GM23338 (cell line): ENCODE results near the gene SEC16B. TPM values are rescaled to one million over a fixed set of nuclear protein-coding genes. Genes with fewer than 3 reads are reported as not detected.

Experiments used
- ATAC-seq: fragments of 200-7000 bp; cut with Tn5 transposase; 3 replicates; pipeline ENCODE4 v1.9.1; 2020
- DNase-seq: peaks from one replicate; pipeline ENCODE4 v3.0.0-alpha.2; 2015; ENCODE audit warnings: low spot score
- H2AFZ ChIP-seq: fragments of 200-600 bp; sonication (generic); 2 replicates; pipeline ENCODE4 v1.8.0; 2016; ENCODE audit warnings: antibody characterized with exemption, mild to moderate bottlenecking, moderate library complexity
- H3F3A ChIP-seq: fragments of 200-600 bp; sonication (generic); replicated peaks from 2 replicates; pipeline ENCODE4 v1.8.0; 2017; ENCODE audit warnings: antibody characterized with exemption, mixed run types, low read depth
- H3K27ac ChIP-seq: fragments of 200-600 bp; sonication (generic); 2 replicates; pipeline ENCODE4 v1.6.1; 2016; ENCODE audit warnings: low read depth
- H3K27me3 ChIP-seq: fragments of 200-600 bp; sonication (generic); 2 replicates; pipeline ENCODE4 v1.8.0; 2016; ENCODE audit warnings: mild to moderate bottlenecking, mixed run types, moderate library complexity; ENCODE audit not compliant: insufficient read depth
- H3K36me3 ChIP-seq: fragments of 200-600 bp; sonication (generic); 2 replicates; pipeline ENCODE4 v1.8.0; 2016; ENCODE audit warnings: mild to moderate bottlenecking; ENCODE audit not compliant: insufficient read depth
- H3K4me1 ChIP-seq: fragments of 200-600 bp; sonication (generic); 2 replicates; pipeline ENCODE4 v1.8.0; 2016; ENCODE audit warnings: mild to moderate bottlenecking, moderate library complexity; ENCODE audit not compliant: insufficient read depth
- H3K4me2 ChIP-seq: fragments of 200-600 bp; sonication (generic); 2 replicates; pipeline ENCODE4 v1.7.1; 2017; ENCODE audit warnings: mixed run types
- H3K4me3 ChIP-seq: fragments of 200-600 bp; sonication (generic); 2 replicates; pipeline ENCODE4 v1.6.1; 2016; ENCODE audit warnings: mixed run types
- H3K79me2 ChIP-seq: fragments of 200-600 bp; sonication (generic); replicated peaks from 2 replicates; pipeline ENCODE4 v1.8.0; 2017; ENCODE audit warnings: mild to moderate bottlenecking; ENCODE audit not compliant: insufficient read depth
- H3K9me2 ChIP-seq: fragments of 200-600 bp; sonication (generic); 2 replicates; pipeline ENCODE4 v1.8.0; 2017; ENCODE audit not compliant: insufficient read depth
- H4K20me1 ChIP-seq: fragments of 200-600 bp; sonication (generic); replicated peaks from 2 replicates; pipeline ENCODE4 v1.8.0; 2017; ENCODE audit warnings: mild to moderate bottlenecking; ENCODE audit not compliant: insufficient read depth
- H3K27ac Mint-ChIP-seq: 2 replicates; pipeline ENCODE4 v1.8.0; 2020; ENCODE audit warnings: inconsistent platforms, mild to moderate bottlenecking, moderate library complexity, mixed read lengths
- H3K27me3 Mint-ChIP-seq: 3 replicates; pipeline ENCODE4 v1.8.0; 2022; ENCODE audit warnings: low read depth, mild to moderate bottlenecking, moderate library complexity, mixed read lengths, inconsistent platforms; ENCODE audit not compliant: insufficient read depth, poor library complexity
- H3K36me3 Mint-ChIP-seq: 3 replicates; pipeline ENCODE4 v1.8.0; 2021; ENCODE audit warnings: low read depth, mild to moderate bottlenecking, inconsistent platforms, moderate library complexity, mixed read lengths
- H3K4me1 Mint-ChIP-seq: 3 replicates; pipeline ENCODE4 v1.8.0; 2020; ENCODE audit warnings: mild to moderate bottlenecking, inconsistent platforms, mixed read lengths
- H3K4me3 Mint-ChIP-seq: 3 replicates; pipeline ENCODE4 v1.8.0; 2021; ENCODE audit warnings: moderate library complexity, mild to moderate bottlenecking, inconsistent platforms, mixed read lengths
- H3K9me3 Mint-ChIP-seq: 3 replicates; pipeline ENCODE4 v1.8.0; 2020; ENCODE audit warnings: moderate library complexity, mild to moderate bottlenecking, inconsistent platforms, mixed read lengths
- CREB1 ChIP-seq: fragments of 250-450 bp; sonication (Bioruptor Pico); IDR thresholded peaks from 2 replicates; pipeline ENCODE4 v1.5.0; 2020; ENCODE audit warnings: low read depth, mild to moderate bottlenecking, moderate library complexity
- CTCF ChIP-seq, 2 experiments: fragments of 200-600 bp in 1 of 2; sonication (generic) in 1 of 2; conservative IDR thresholded peaks; 2 replicates each; pipeline versions ENCODE4 v1.5.1 to v1.6.1; 2016 to 2017; ENCODE audit warnings: antibody characterized with exemption in 2 of 2, low read depth in 2 of 2, mild to moderate bottlenecking in 2 of 2, moderate library complexity in 1 of 2
- EZH2 ChIP-seq: fragments of 200-600 bp; sonication (generic); IDR thresholded peaks from one replicate; pipeline ENCODE4 v1.8.0; 2017; ENCODE audit warnings: antibody characterized with exemption, mild to moderate bottlenecking, low read depth; ENCODE audit not compliant: unreplicated experiment
- EZH2phosphoT487 ChIP-seq: fragments of 200-600 bp; sonication (generic); IDR thresholded peaks from one replicate; pipeline ENCODE4 v1.8.1; 2018; ENCODE audit warnings: antibody characterized with exemption; ENCODE audit not compliant: unreplicated experiment
- JUNB ChIP-seq: IDR thresholded peaks from one replicate; pipeline ENCODE4 v1.6.1; 2016; ENCODE audit warnings: antibody characterized with exemption; ENCODE audit not compliant: unreplicated experiment
- NANOG ChIP-seq: IDR thresholded peaks from 2 replicates; pipeline ENCODE4 v1.6.1; 2016; ENCODE audit warnings: antibody characterized with exemption, borderline replicate concordance
- POLR2AphosphoS5 ChIP-seq: IDR thresholded peaks from 2 replicates; pipeline ENCODE4 v1.6.1; 2016; ENCODE audit warnings: antibody characterized with exemption, low read depth
- REST ChIP-seq: IDR thresholded peaks from one replicate; pipeline ENCODE4 v1.6.1; 2018; ENCODE audit warnings: antibody characterized with exemption; ENCODE audit not compliant: unreplicated experiment
- STAT1 ChIP-seq: IDR thresholded peaks from one replicate; pipeline ENCODE4 v1.6.1; 2016; ENCODE audit warnings: antibody characterized with exemption; ENCODE audit not compliant: unreplicated experiment
- ZNF114 ChIP-seq: fragments of 250-450 bp; sonication (Bioruptor Pico); IDR thresholded peaks from 2 replicates; pipeline ENCODE4 v1.5.0; 2020; ENCODE audit warnings: mild to moderate bottlenecking, moderate library complexity
- ZNF331 ChIP-seq: fragments of 250-450 bp; sonication (Bioruptor Pico); IDR thresholded peaks from 2 replicates; pipeline ENCODE4 v1.5.0; 2020; ENCODE audit warnings: low read depth, mild to moderate bottlenecking, moderate library complexity
- ZNF462 ChIP-seq: fragments of 250-450 bp; sonication (Bioruptor Pico); IDR thresholded peaks from 2 replicates; pipeline ENCODE4 v1.5.0; 2020; ENCODE audit warnings: mild to moderate bottlenecking, moderate library complexity
- polyA plus RNA-seq: library from polyadenylated mRNA; unstranded; fragments of >200 nt; fragmentation: Nextera tagmentation; extraction: Ambion mirVana; gene quantifications from 2 replicates; pipeline ENCODE4 v1.2.1, GENCODE V29; 2016
- total RNA-seq: library from RNA; depleted of rRNA; stranded (reverse); fragments of >200 nt; shearing (Covaris generic); gene quantifications from 2 replicates; pipeline ENCODE4 v1.2.3, GENCODE V29; 2014
- TF ChIP-seq, protein P1 (sequence below): IDR thresholded peaks from 2 replicates; pipeline ENCODE4 v1.6.1; 2016; ENCODE audit warnings: antibody characterized with exemption

The SEC16B gene
- total and polyA plus RNA-seq, 2 experiments from 2014 or later: 0.29 to 1.2 TPM

- no peak for DNase-seq
- no peaks in the 10 kb centered on the region for H3K79me2 ChIP-seq
- Mint-ChIP-seq H3K4me1 (peaks cover 9% of the 10 kb centered on the region), H3K27me3 (peaks cover 5% of the 10 kb centered on the region), H3K36me3 (no peaks in the 10 kb centered on the region), H3K9me3 (no peaks in the 10 kb centered on the region), H3K4me3 (no peak overlapping the region), H3K27ac (no peak overlapping the region)
- no peak overlapping the region for H3K4me2 ChIP-seq
- no peaks in the 10 kb centered on the region for H3K36me3 ChIP-seq
- no peaks in the 10 kb centered on the region for H3K4me1 ChIP-seq
- no peak for ATAC-seq
- no peaks in the 10 kb centered on the region for H3K27me3 ChIP-seq
- H4K20me1 ChIP-seq: no peaks in the 10 kb centered on the region
- no peaks in the 10 kb centered on the region for H3F3A ChIP-seq
- H3K4me3 ChIP-seq: no peak overlapping the region
- no peaks in the 10 kb centered on the region for H3K9me2 ChIP-seq
- TF ChIP-seq STAT1: no peak
- TF ChIP-seq POLR2AphosphoS5: no peak
- TF ChIP-seq EZH2: no peak
- TF ChIP-seq ZNF331 (CRISPR knock-in tag): no peak
- no peak for TF ChIP-seq CREB1
- TF ChIP-seq EZH2phosphoT487: no peak
- TF ChIP-seq, protein P1, sequence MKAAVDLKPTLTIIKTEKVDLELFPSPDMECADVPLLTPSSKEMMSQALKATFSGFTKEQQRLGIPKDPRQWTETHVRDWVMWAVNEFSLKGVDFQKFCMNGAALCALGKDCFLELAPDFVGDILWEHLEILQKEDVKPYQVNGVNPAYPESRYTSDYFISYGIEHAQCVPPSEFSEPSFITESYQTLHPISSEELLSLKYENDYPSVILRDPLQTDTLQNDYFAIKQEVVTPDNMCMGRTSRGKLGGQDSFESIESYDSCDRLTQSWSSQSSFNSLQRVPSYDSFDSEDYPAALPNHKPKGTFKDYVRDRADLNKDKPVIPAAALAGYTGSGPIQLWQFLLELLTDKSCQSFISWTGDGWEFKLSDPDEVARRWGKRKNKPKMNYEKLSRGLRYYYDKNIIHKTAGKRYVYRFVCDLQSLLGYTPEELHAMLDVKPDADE: no peak
- no peak for TF ChIP-seq ZNF114 (CRISPR knock-in tag)
- TF ChIP-seq REST: no peak
- no peak for TF ChIP-seq JUNB
- no peak for TF ChIP-seq ZNF462 (CRISPR knock-in tag)
- TF ChIP-seq CTCF (conservative IDR thresholded peaks at IDR 0.05; ENCODE audit: low read depth in 2 of 2): no peak
- no peak for TF ChIP-seq NANOG
- H2AFZ ChIP-seq: no peak overlapping the region
- H3K27ac ChIP-seq: no peak overlapping the region
Observed at GRCh38 chr1:177952691-177953090, 17.2 kb downstream of the SEC16B start.
